Tibial artery (tissue), 4 donors: Measurements from ENCODE around the gene CYSRT1.
A peak's percentile ranks its signal among the peaks of the same experiment; 100 is the strongest.

ENCODE experiments used
- DNase-seq, 2 donors: peaks; one replicate each; pipeline ENCODE4 v3.0.0-alpha.2; 2019
- H3K27ac ChIP-seq, 2 donors: fragments of 200-600 bp; sonication (generic) in 1 of 2; 1 replicate in 1 of 2; 2 replicates in 1 of 2; pipeline ENCODE4 v1.5.1; 2018 to 2019; ENCODE audit warnings: mild to moderate bottlenecking in 1 of 2
- H3K27me3 ChIP-seq, 2 donors: fragments of 200-600 bp; sonication (generic) in 1 of 2; one replicate each; pipeline versions ENCODE4 v1.5.1 to v1.6.0; 2016 to 2019
- H3K36me3 ChIP-seq, 3 donors: fragments of 200-600 bp; sonication (generic) in 2 of 3; one replicate each; pipeline ENCODE4 v1.5.1; 2016 to 2019; ENCODE audit warnings: mild to moderate bottlenecking in 2 of 3
- H3K4me1 ChIP-seq, 4 donors: fragments of 200-600 bp; sonication (generic) in 2 of 4; 1 replicate in 3 of 4; 2 replicates in 1 of 4; pipeline ENCODE4 v1.5.1; 2016 to 2019
- H3K4me3 ChIP-seq, 2 donors: fragments of 200-600 bp; sonication (generic) in 1 of 2; 1 replicate in 1 of 2; 2 replicates in 1 of 2; pipeline ENCODE4 v1.5.1; 2018 to 2019; ENCODE audit warnings: mild to moderate bottlenecking in 2 of 2
- H3K9me3 ChIP-seq, 3 donors: fragments of 200-600 bp; sonication (generic) in 1 of 3; one replicate each; pipeline ENCODE4 v1.5.1; 2016 to 2019
- CTCF ChIP-seq, 2 experiments: fragments of 200-600 bp in 1 of 2; fragments of 450-650 bp in 1 of 2; IDR thresholded peaks; one replicate each; pipeline ENCODE4 v1.5.1; 2017 to 2019; ENCODE audit warnings: antibody characterized with exemption in 2 of 2, mild to moderate bottlenecking in 1 of 2, moderate library complexity in 1 of 2
- intact Hi-C: fragments of 100-400 bp; cut with DNase I; formaldehyde crosslinking; loops from one replicate; pipeline ENCODE4 v1.15.0; 2023; ENCODE audit warnings: low total_unique reads

The CYSRT1 gene

GRCh38 chr9:137270929-137271695, 46.1 kb downstream of the CYSRT1 start:
- TF ChIP-seq CTCF (IDR thresholded peaks at IDR 0.05), result no peak
- Histone ChIP-seq H3K9me3 (no peaks in the 10 kb centered on the region), H3K4me3 (no peak overlapping the region), H3K27me3 (peaks cover 0 to 26% of the 10 kb centered on the region in 2 donors), H3K4me1 (peaks cover 5 to 42% (median 33%) of the 10 kb centered on the region in 4 donors), H3K36me3 (peaks cover 23 to 72% (median 47%) of the 10 kb centered on the region in 3 donors), H3K27ac (no peak overlapping the region)
- no peak for DNase-seq
- intact Hi-C loops, result no loop called here

GRCh38 chr9:137271696-137272076, 46.7 kb downstream of the CYSRT1 start:
- H3K27me3 ChIP-seq, result peaks cover 0 to 30% of the 10 kb centered on the region in 2 donors
- no peak for DNase-seq
- intact Hi-C loops, result no loop called here
- H3K4me1 ChIP-seq, result peaks cover 5 to 48% (median 38%) of the 10 kb centered on the region in 4 donors
- no peak overlapping the region for H3K4me3 ChIP-seq
- H3K9me3 ChIP-seq, result no peaks in the 10 kb centered on the region
- H3K27ac ChIP-seq, result no peak overlapping the region
- TF ChIP-seq CTCF (IDR thresholded peaks at IDR 0.05), result no peak
- H3K36me3 ChIP-seq, result peaks cover 20 to 66% (median 42%) of the 10 kb centered on the region in 3 donors

GRCh38 chr9:137272241-137273094, 47.5 kb downstream of the CYSRT1 start:
- intact Hi-C loops, result no loop called here
- Histone ChIP-seq H3K27ac (no peak overlapping the region), H3K4me3 (no peak overlapping the region), H3K9me3 (no peaks in the 10 kb centered on the region), H3K4me1 (peaks cover 5 to 56% (median 46%) of the 10 kb centered on the region in 4 donors), H3K27me3 (peaks cover 0 to 38% of the 10 kb centered on the region in 2 donors), H3K36me3 (peaks cover 20 to 58% (median 34%) of the 10 kb centered on the region in 3 donors)
- TF ChIP-seq CTCF (IDR thresholded peaks at IDR 0.05), result no peak
- DNase-seq, result peak in 1 of 2 donors; percentile 40

DNA sequence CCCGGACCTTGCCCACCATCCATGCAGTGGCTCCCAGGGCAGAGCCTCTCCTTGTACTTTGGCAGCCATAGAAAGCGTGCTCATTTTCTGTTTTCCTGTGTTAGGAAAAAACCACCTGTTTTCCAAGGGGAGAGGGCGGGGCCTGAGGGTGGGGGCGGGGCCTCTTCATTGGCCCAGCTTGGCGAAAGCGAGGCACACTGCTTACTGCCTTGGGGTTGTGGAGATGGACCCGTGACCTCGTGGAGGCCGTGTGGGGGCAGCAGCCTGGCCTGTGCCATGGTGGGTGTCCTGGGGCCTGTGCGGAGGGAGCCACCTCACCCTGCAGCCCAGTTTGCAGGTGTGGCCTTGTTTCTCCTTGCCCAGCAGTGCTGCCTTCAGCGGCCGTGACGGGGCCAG, 48.1 kb downstream of the CYSRT1 start:
- Histone ChIP-seq H3K27ac (no peak overlapping the region), H3K4me3 (no peak overlapping the region), H3K36me3 (peaks cover 20 to 52% (median 28%) of the 10 kb centered on the region in 3 donors), H3K27me3 (peaks cover 0 to 44% of the 10 kb centered on the region in 2 donors), H3K9me3 (no peaks in the 10 kb centered on the region), H3K4me1 (peaks cover 5 to 55% (median 46%) of the 10 kb centered on the region in 4 donors)
- intact Hi-C loops, result no loop called here
- no peak for TF ChIP-seq CTCF (IDR thresholded peaks at IDR 0.05)
- DNase-seq, result peak in 1 of 2 donors; percentile 51

DNA sequence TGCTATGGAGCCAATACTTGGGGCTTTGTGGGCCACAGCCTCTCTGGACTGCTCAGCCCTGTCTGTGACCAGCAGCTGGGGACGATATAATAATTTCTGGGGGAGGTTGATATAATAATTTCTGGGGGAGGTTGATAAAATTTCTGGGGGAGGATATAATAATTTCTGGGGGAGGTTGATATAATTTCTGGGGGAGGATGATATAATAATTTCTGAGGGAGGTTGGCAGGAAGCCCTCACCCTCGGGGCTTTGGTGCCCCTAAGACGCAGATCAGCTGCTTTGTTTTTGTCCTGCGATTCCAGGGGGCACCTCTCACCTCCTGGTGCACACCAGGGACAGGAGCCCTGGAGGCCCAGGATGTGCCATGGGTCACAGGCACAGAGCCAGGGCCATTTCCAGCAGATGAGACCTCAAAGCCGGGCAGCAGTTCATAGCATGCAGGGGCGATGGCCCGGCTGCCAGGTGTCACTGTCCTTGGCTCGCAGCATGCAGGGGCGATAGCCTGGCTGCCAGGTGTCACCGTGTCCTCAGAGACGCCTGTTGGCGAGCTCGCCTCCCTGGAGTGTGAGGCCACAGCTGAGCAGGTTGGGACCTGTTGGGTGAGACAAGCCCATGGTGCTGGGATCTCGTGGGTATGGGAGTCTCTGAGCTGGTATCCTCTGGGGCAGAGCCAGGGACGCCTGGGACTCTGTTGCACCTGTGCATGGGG, 48.8 kb downstream of the CYSRT1 start:
- Histone ChIP-seq H3K27ac (no peak overlapping the region), H3K36me3 (peaks cover 20 to 50% (median 27%) of the 10 kb centered on the region in 3 donors)
- peak in 1 of 2 donors; percentile 58 for DNase-seq

More for the DNA sequence above, 48.8 kb downstream of the CYSRT1 start:
- no peak for TF ChIP-seq CTCF (IDR thresholded peaks at IDR 0.05)
- Histone ChIP-seq H3K4me1 (peaks cover 3 to 48% (median 40%) of the 10 kb centered on the region in 4 donors), H3K27me3 (peaks cover 0 to 49% of the 10 kb centered on the region in 2 donors), H3K9me3 (no peaks in the 10 kb centered on the region), H3K4me3 (no peak overlapping the region)
- intact Hi-C loops, result no loop called here
